ENCODE data around the gene GABRR2.
"Not testable (repeated sequence)": the region's sequence is repeated elsewhere in the genome, so short reads cannot be mapped to it uniquely, and the experiment has no call there.

- not testable (repeated sequence) for TF ChIP-seq POLR2A, CTCF (IDR thresholded peaks at IDR 0.05)
Observed at GRCh38 chr6:89233605-89234004, 81.5 kb downstream of the GABRR2 start.
